HepG2 (cell line): Measurements from ENCODE around the gene PHKA2. TPM values are rescaled to one million over a fixed set of nuclear protein-coding genes. Genes with fewer than 3 reads are reported as not detected.

ENCODE experiments used
- ATAC-seq: fragments of 200-7000 bp; cut with Tn5 transposase; 3 replicates; pipeline ENCODE4 v1.9.1; 2020; ENCODE audit warnings: mild to moderate bottlenecking, moderate library complexity
- BruUV-seq: library from RNA; stranded (reverse); fragments of 400-500 nt; replicated peaks from 2 replicates; lab custom pipeline; 2021; lab: Mats Ljungman, UMichigan
- CTCF ChIA-PET: fragments of 300-600 bp; formaldehyde crosslinking; extraction: SDS; loops from one replicate; lab custom pipeline; 2021; ENCODE audit warnings: low total read pairs, inconsistent platforms, low intra/inter-chr PET ratio; lab: Yijun Ruan, JAX
- POLR2A ChIA-PET: fragments of 350-600 bp; sonication (Branson Sonifier 250); formaldehyde crosslinking; loops from one replicate; lab custom pipeline; 2020; ENCODE audit warnings: antibody characterized with exemption, inconsistent platforms; lab: Yijun Ruan, JAX
- DNase-seq: peaks from one replicate; pipeline ENCODE4 v3.0.0-alpha.2; 2015; ENCODE audit warnings: low spot score
- FAIRE-seq: peaks from 3 replicates; lab custom pipeline; 2011; peaks lifted over from hg19 to GRCh38; lab: Jason Lieb, UNC
- H2AFZ ChIP-seq: one replicate; pipeline ENCODE4 v1.6.1; 2011; ENCODE audit warnings: low read length, inconsistent platforms
- H3K27ac ChIP-seq: fragments of 300-600 bp; 3 replicates; pipeline ENCODE4 v1.8.0; 2011; ENCODE audit warnings: mixed run types, mild to moderate bottlenecking, mixed read lengths, low read length, inconsistent platforms; ENCODE audit not compliant: insufficient read depth; ENCODE audit errors: extremely low read length
- H3K27me3 ChIP-seq, 2 experiments: fragments of 200-600 bp in 1 of 2; 2 replicates in 1 of 2; 3 replicates in 1 of 2; pipeline versions ENCODE4 v1.6.0 to v1.8.0; 2011; ENCODE audit warnings: low read length in 2 of 2, mild to moderate bottlenecking in 2 of 2, moderate library complexity in 2 of 2, inconsistent platforms in 1 of 2; ENCODE audit not compliant: insufficient read depth in 2 of 2, control insufficient read depth in 1 of 2
- H3K36me3 ChIP-seq, 2 experiments: fragments of 200-600 bp in 1 of 2; replicated peaks in 1 of 2; 2 replicates in 1 of 2; 3 replicates in 1 of 2; pipeline versions ENCODE4 v1.5.1 to v1.8.0; 2011; ENCODE audit warnings: low read length in 2 of 2, inconsistent platforms in 1 of 2; ENCODE audit not compliant: insufficient read depth in 2 of 2, control insufficient read depth in 1 of 2
- H3K4me1 ChIP-seq: 2 replicates; pipeline ENCODE4 v1.5.1; 2012; ENCODE audit warnings: low read length, inconsistent platforms; ENCODE audit not compliant: insufficient read depth
- H3K4me2 ChIP-seq: 2 replicates; pipeline ENCODE4 v1.6.0; 2011; ENCODE audit warnings: low read depth, low read length, inconsistent platforms
- H3K4me3 ChIP-seq, 3 experiments: fragments of 200-600 bp in 1 of 3; sonication (generic), shearing (Covaris generic) in 1 of 3; replicated peaks in 1 of 3; 2 replicates each; pipeline ENCODE4 v1.5.1; 2011 to 2016; ENCODE audit warnings: low read length in 3 of 3, inconsistent platforms in 2 of 3, low read depth in 2 of 3, mild to moderate bottlenecking in 2 of 3, control low read depth in 1 of 3, mixed read lengths in 1 of 3; ENCODE audit not compliant: insufficient read depth in 1 of 3
- H3K79me2 ChIP-seq: one replicate; pipeline ENCODE4 v1.6.1; 2011; ENCODE audit warnings: low read length, inconsistent platforms; ENCODE audit not compliant: insufficient read depth
- H3K9ac ChIP-seq: 2 replicates; pipeline ENCODE4 v1.6.0; 2011; ENCODE audit warnings: mild to moderate bottlenecking, low read depth, low read length, inconsistent platforms; ENCODE audit not compliant: insufficient read depth
- H3K9me3 ChIP-seq: 2 replicates; pipeline ENCODE4 v1.5.1; 2012; ENCODE audit warnings: mild to moderate bottlenecking, low read length
- H4K20me1 ChIP-seq: 2 replicates; pipeline ENCODE4 v1.6.0; 2011; ENCODE audit warnings: inconsistent platforms, mild to moderate bottlenecking, low read length, moderate library complexity; ENCODE audit not compliant: insufficient read depth
- RCOR2 ChIP-seq: IDR thresholded peaks from 2 replicates; pipeline ENCODE4 v1.6.1; 2016; ENCODE audit warnings: missing biosample characterization, missing genetic modification reagents
- SIN3A ChIP-seq: IDR thresholded peaks from 2 replicates; pipeline ENCODE4 v1.6.1; 2011; ENCODE audit warnings: low read depth, mild to moderate bottlenecking, control low read depth, low read length, borderline replicate concordance
- STAG1 ChIP-seq: sonication (generic); formaldehyde crosslinking; IDR thresholded peaks from 2 replicates; pipeline ENCODE4 v1.4.0; 2020; ENCODE audit warnings: missing genetic modification reagents
- ZBTB2 ChIP-seq: sonication (generic); formaldehyde crosslinking; IDR thresholded peaks from 2 replicates; pipeline ENCODE4 v1.8.0; 2022; ENCODE audit warnings: low read depth, missing genetic modification reagents
- ZBTB33 ChIP-seq: sonication (generic); formaldehyde crosslinking; IDR thresholded peaks from 2 replicates; pipeline ENCODE4 v1.4.0; 2020; ENCODE audit warnings: missing genetic modification reagents
- WGBS: methylation state at CpG from one replicate; pipeline ENCODE4 v1.1.6; 2017; ENCODE audit warnings: low lambda C conversion rate; 5-methylcytosine and 5-hydroxymethylcytosine counted together
- in situ Hi-C: cut with HindIII; loops from 2 replicates; pipeline ENCODE4 v1.10.0; 2017; ENCODE audit warnings: low pct_unique_long_range_greater_than_20kb; ENCODE audit not compliant: extremely low pct_ligation_motif_present
- intact Hi-C: fragments of 100-400 bp; cut with micrococcal nuclease; formaldehyde crosslinking; loops from one replicate; pipeline ENCODE4 v1.10.0; 2022; ENCODE audit not compliant: unreplicated experiment
- polyA plus RNA-seq, 8 experiments: library from polyadenylated mRNA; depleted of rRNA in 3 of 8; stranded (reverse) in 7 of 8; unstranded in 1 of 8; fragments of >200 nt; fragmentation: Illumina TruSeq in 4 of 8; extraction: Trizol in 4 of 8; gene quantifications; 2 replicates each; pipeline versions ENCODE4 v1.2.1 to v1.2.3, GENCODE V29; 2011 to 2016; ENCODE audit warnings: low read depth in 4 of 8, missing spikeins in 1 of 8, mixed read lengths in 1 of 8; ENCODE audit not compliant: insufficient read depth in 1 of 8
- total RNA-seq, 5 experiments: library from RNA; depleted of rRNA; stranded (reverse); fragments of >200 nt; fragmentation: Illumina TruSeq; extraction: Trizol; gene quantifications; 2 replicates each; pipeline ENCODE4 v1.2.3, GENCODE V29; 2016; ENCODE audit warnings: low read depth in 1 of 5
- TF ChIP-seq, protein P1 (sequence below): sonication (generic); formaldehyde crosslinking; IDR thresholded peaks from 2 replicates; pipeline ENCODE4 v1.4.0; 2020; ENCODE audit warnings: low read depth, mild to moderate bottlenecking, missing genetic modification reagents

PHKA2 gene
- total and polyA plus RNA-seq, 2 of the 13 experiments (the other 11 are each of a cell fraction or from before 2014, with no cell fraction given), result 20.5 to 273 TPM

GRCh38 chrX:18931972-18932371 is 51.9 kb downstream of the PHKA2 start:
- BruUV-seq, result no TSS peak
- no peak overlapping the region for H3K4me2 ChIP-seq
- no peaks in the 10 kb centered on the region for H3K9me3 ChIP-seq
- peak; percentile 2 for DNase-seq
- H4K20me1 ChIP-seq, result no peaks in the 10 kb centered on the region
- ATAC-seq, result peak; percentile 50; the same call in 2 of the 3 replicates
- ChIA-PET CTCF (interaction anchor here (1.4 kb wide), 1 partner anchor 403 kb away, joined by 20 read pairs; no protein-coding TSS in a partner anchor), POLR2A (no interaction called here)
- H3K4me1 ChIP-seq, result no peaks in the 10 kb centered on the region
- no peak overlapping the region for H3K4me3 ChIP-seq
- no CpG with 5 or more reads among the region's 9 CpGs for WGBS
- FAIRE-seq, result peak; percentile 39
- TF ChIP-seq STAG1 (CRISPR knock-in tag) (peak; percentile 43), ZBTB33 (CRISPR knock-in tag) (peak; percentile 90), ZBTB2 (CRISPR knock-in tag) (no peak)
- no peaks in the 10 kb centered on the region for H3K27me3 ChIP-seq
- H3K36me3 ChIP-seq, result peaks cover 5 to 47% of the 10 kb centered on the region in 2 experiments
- no peak overlapping the region for H2AFZ ChIP-seq
- no peaks in the 10 kb centered on the region for H3K79me2 ChIP-seq
- in situ Hi-C loops (loop anchor here (10.0 to 25.0 kb wide), 2 partner anchors 73 to 405 kb away; partner anchors contain the start of gene PDHA1), intact Hi-C loops (loop anchor here (2.0 kb wide), 2 partner anchors 75 to 403 kb away; no protein-coding TSS in a partner anchor)
- H3K9ac ChIP-seq, result no peak overlapping the region
- H3K27ac ChIP-seq, result no peak overlapping the region

- Histone ChIP-seq H2AFZ (no peak overlapping the region), H3K9ac (no peak overlapping the region), H4K20me1 (no peaks in the 10 kb centered on the region), H3K4me1 (no peaks in the 10 kb centered on the region), H3K27me3 (no peaks in the 10 kb centered on the region), H3K4me3 (no peak overlapping the region), H3K36me3 (peaks cover 5 to 54% of the 10 kb centered on the region in 2 experiments), H3K79me2 (no peaks in the 10 kb centered on the region), H3K4me2 (no peak overlapping the region), H3K27ac (no peak overlapping the region)
- no peak for ATAC-seq
- intact Hi-C loops (no loop called here), in situ Hi-C loops (loop anchor here (10.0 to 25.0 kb wide), 2 partner anchors 75 to 408 kb away; partner anchors contain the start of gene PDHA1)
- no TSS peak for BruUV-seq
- CTCF ChIA-PET, result no interaction called here
- no peak for DNase-seq
- POLR2A ChIA-PET, result no interaction called here
- FAIRE-seq, result no peak
- 97% methylated on average over 3 of the region's 3 CpGs for WGBS
- TF ChIP-seq SIN3A, result no peak
- TF ChIP-seq RCOR2 (CRISPR knock-in tag), result no peak
- TF ChIP-seq, protein P1, sequence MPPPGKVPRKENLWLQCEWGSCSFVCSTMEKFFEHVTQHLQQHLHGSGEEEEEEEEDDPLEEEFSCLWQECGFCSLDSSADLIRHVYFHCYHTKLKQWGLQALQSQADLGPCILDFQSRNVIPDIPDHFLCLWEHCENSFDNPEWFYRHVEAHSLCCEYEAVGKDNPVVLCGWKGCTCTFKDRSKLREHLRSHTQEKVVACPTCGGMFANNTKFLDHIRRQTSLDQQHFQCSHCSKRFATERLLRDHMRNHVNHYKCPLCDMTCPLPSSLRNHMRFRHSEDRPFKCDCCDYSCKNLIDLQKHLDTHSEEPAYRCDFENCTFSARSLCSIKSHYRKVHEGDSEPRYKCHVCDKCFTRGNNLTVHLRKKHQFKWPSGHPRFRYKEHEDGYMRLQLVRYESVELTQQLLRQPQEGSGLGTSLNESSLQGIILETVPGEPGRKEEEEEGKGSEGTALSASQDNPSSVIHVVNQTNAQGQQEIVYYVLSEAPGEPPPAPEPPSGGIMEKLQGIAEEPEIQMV, result no peak
- TF ChIP-seq, all 625 proteins: peak for 0
- H3K9me3 ChIP-seq, result no peaks in the 10 kb centered on the region
Observed at GRCh38 chrX:18929775-18930174, 54.1 kb downstream of the PHKA2 start.
